SK-N-SH treated with all-trans-retinoic acid at 6 μM for 48 hours (cell line): ENCODE results near the gene INCENP.

ENCODE experiments used
- ARNTL ChIP-seq: fragments of 450-650 bp; formaldehyde crosslinking; IDR thresholded peaks from 2 replicates; pipeline ENCODE4 v1.5.0; 2020; ENCODE audit warnings: low read depth, mild to moderate bottlenecking, moderate library complexity, borderline replicate concordance
- BACH2 ChIP-seq: fragments of 250-450 bp; sonication (Bioruptor Pico); IDR thresholded peaks from 2 replicates; pipeline ENCODE4 v1.9.0; 2021; ENCODE audit warnings: mild to moderate bottlenecking, borderline replicate concordance
- ESRRG ChIP-seq: fragments of 250-450 bp; sonication (Bioruptor Pico); IDR thresholded peaks from 2 replicates; pipeline ENCODE4 v1.6.1; 2021; ENCODE audit warnings: mild to moderate bottlenecking
- OSR1 ChIP-seq: fragments of 250-450 bp; sonication (Bioruptor Pico); IDR thresholded peaks from 2 replicates; pipeline ENCODE4 v1.8.0; 2022; ENCODE audit warnings: moderate library complexity, mild to moderate bottlenecking, inconsistent platforms
- RARB ChIP-seq: fragments of 250-450 bp; sonication (Bioruptor Pico); IDR thresholded peaks from 2 replicates; pipeline ENCODE4 v1.8.0; 2021; ENCODE audit warnings: mild to moderate bottlenecking, moderate library complexity
- TOX ChIP-seq: fragments of 250-450 bp; sonication (Bioruptor Pico); IDR thresholded peaks from 2 replicates; pipeline ENCODE4 v1.8.0; 2021; ENCODE audit warnings: mild to moderate bottlenecking, moderate library complexity, borderline replicate concordance
- ZFP3 ChIP-seq: fragments of 250-450 bp; sonication (Bioruptor Pico); IDR thresholded peaks from 2 replicates; pipeline ENCODE4 v1.5.0; 2020; ENCODE audit warnings: mild to moderate bottlenecking, moderate library complexity
- ZFP30 ChIP-seq: fragments of 450-650 bp; formaldehyde crosslinking; IDR thresholded peaks from 2 replicates; pipeline ENCODE4 v1.5.0; 2022; ENCODE audit warnings: mild to moderate bottlenecking, moderate library complexity
- ZNF70 ChIP-seq: fragments of 450-650 bp; formaldehyde crosslinking; IDR thresholded peaks from 2 replicates; pipeline ENCODE4 v1.5.0; 2020; ENCODE audit warnings: mild to moderate bottlenecking, moderate library complexity
- ZNF8 ChIP-seq: fragments of 450-650 bp; formaldehyde crosslinking; IDR thresholded peaks from 2 replicates; pipeline ENCODE4 v1.5.0; 2020; ENCODE audit warnings: mild to moderate bottlenecking, moderate library complexity
- TF ChIP-seq, protein P1 (sequence below): fragments of 250-450 bp; sonication (Bioruptor Pico); IDR thresholded peaks from 2 replicates; pipeline ENCODE4 v1.5.1; 2021; ENCODE audit warnings: mild to moderate bottlenecking, moderate library complexity
- TF ChIP-seq, protein P2 (sequence below): fragments of 250-450 bp; sonication (Bioruptor Pico); IDR thresholded peaks from 2 replicates; pipeline ENCODE4 v1.5.1; 2020; ENCODE audit warnings: low read depth, mild to moderate bottlenecking, moderate library complexity
- TF ChIP-seq, protein P3 (sequence below): fragments of 250-450 bp; sonication (Bioruptor Pico); IDR thresholded peaks from 2 replicates; pipeline ENCODE4 v1.8.0; 2020; ENCODE audit warnings: mild to moderate bottlenecking, moderate library complexity, borderline replicate concordance
- TF ChIP-seq, protein P4 (sequence below): fragments of 250-450 bp; sonication (Bioruptor Pico); IDR thresholded peaks from 2 replicates; pipeline ENCODE4 v1.5.0; 2020; ENCODE audit warnings: mild to moderate bottlenecking, moderate library complexity

DNA sequence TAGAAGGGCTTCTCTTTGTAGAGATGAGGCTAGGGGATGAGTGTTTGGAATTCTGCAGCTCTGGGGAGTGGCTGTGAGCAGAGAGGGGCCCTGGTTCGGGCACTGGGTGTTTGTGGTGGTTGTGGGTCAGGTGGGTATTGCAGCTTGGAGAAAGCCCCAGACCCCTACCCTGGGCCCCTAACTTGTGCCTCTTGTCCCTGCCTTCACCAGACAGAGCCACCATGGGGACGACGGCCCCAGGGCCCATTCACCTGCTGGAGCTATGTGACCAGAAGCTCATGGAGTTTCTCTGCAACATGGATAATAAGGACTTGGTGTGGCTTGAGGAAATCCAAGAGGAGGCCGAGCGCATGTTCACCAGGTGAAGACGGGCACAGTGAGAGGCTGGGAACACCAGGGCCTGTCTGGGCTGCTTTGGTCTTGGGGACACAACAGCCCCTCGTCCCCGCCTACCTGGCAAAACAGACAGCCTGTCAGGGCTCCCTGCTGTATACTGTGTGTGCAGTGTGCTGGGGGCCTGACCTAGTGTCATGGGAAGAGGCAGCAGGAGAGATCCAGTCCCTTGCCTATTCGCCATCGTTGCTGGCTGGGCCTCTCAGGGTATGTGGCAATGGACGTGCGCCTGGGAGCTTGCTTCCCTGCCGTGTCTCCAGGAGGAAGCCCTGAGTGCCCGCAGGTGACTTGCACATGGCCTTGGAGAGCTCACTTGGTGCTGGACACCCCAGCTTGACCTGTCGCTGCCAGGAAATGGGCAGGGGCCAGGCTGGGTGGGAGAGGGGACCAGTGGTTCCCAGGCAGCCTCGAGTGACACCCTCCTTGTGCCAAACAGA is 4.3 kb downstream of the INCENP start:
- no peak for TF ChIP-seq ESRRG (CRISPR knock-in tag)
- TF ChIP-seq, protein P1, sequence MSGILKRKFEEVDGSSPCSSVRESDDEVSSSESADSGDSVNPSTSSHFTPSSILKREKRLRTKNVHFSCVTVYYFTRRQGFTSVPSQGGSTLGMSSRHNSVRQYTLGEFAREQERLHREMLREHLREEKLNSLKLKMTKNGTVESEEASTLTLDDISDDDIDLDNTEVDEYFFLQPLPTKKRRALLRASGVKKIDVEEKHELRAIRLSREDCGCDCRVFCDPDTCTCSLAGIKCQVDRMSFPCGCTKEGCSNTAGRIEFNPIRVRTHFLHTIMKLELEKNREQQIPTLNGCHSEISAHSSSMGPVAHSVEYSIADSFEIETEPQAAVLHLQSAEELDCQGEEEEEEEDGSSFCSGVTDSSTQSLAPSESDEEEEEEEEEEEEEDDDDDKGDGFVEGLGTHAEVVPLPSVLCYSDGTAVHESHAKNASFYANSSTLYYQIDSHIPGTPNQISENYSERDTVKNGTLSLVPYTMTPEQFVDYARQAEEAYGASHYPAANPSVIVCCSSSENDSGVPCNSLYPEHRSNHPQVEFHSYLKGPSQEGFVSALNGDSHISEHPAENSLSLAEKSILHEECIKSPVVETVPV (CRISPR knock-in tag) = no peak
- no peak for TF ChIP-seq ZFP30 (CRISPR knock-in tag)
- no peak for TF ChIP-seq RARB (CRISPR knock-in tag)
- TF ChIP-seq, protein P2, sequence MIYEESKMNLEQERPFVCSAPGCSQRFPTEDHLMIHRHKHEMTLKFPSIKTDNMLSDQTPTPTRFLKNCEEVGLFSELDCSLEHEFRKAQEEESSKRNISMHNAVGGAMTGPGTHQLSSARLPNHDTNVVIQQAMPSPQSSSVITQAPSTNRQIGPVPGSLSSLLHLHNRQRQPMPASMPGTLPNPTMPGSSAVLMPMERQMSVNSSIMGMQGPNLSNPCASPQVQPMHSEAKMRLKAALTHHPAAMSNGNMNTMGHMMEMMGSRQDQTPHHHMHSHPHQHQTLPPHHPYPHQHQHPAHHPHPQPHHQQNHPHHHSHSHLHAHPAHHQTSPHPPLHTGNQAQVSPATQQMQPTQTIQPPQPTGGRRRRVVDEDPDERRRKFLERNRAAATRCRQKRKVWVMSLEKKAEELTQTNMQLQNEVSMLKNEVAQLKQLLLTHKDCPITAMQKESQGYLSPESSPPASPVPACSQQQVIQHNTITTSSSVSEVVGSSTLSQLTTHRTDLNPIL (CRISPR knock-in tag) = no peak
- no peak for TF ChIP-seq BACH2 (CRISPR knock-in tag)
- TF ChIP-seq ZFP3 = no peak
- TF ChIP-seq, protein P3, sequence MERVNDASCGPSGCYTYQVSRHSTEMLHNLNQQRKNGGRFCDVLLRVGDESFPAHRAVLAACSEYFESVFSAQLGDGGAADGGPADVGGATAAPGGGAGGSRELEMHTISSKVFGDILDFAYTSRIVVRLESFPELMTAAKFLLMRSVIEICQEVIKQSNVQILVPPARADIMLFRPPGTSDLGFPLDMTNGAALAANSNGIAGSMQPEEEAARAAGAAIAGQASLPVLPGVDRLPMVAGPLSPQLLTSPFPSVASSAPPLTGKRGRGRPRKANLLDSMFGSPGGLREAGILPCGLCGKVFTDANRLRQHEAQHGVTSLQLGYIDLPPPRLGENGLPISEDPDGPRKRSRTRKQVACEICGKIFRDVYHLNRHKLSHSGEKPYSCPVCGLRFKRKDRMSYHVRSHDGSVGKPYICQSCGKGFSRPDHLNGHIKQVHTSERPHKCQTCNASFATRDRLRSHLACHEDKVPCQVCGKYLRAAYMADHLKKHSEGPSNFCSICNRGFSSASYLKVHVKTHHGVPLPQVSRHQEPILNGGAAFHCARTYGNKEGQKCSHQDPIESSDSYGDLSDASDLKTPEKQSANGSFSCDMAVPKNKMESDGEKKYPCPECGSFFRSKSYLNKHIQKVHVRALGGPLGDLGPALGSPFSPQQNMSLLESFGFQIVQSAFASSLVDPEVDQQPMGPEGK (CRISPR knock-in tag) = no peak
- no peak for TF ChIP-seq OSR1 (CRISPR knock-in tag)
- no peak for TF ChIP-seq TOX
- no peak for TF ChIP-seq ARNTL (CRISPR knock-in tag)
- TF ChIP-seq ZNF8 (CRISPR knock-in tag) = no peak
- no peak for TF ChIP-seq ZNF70 (CRISPR knock-in tag)
- TF ChIP-seq, protein P4, sequence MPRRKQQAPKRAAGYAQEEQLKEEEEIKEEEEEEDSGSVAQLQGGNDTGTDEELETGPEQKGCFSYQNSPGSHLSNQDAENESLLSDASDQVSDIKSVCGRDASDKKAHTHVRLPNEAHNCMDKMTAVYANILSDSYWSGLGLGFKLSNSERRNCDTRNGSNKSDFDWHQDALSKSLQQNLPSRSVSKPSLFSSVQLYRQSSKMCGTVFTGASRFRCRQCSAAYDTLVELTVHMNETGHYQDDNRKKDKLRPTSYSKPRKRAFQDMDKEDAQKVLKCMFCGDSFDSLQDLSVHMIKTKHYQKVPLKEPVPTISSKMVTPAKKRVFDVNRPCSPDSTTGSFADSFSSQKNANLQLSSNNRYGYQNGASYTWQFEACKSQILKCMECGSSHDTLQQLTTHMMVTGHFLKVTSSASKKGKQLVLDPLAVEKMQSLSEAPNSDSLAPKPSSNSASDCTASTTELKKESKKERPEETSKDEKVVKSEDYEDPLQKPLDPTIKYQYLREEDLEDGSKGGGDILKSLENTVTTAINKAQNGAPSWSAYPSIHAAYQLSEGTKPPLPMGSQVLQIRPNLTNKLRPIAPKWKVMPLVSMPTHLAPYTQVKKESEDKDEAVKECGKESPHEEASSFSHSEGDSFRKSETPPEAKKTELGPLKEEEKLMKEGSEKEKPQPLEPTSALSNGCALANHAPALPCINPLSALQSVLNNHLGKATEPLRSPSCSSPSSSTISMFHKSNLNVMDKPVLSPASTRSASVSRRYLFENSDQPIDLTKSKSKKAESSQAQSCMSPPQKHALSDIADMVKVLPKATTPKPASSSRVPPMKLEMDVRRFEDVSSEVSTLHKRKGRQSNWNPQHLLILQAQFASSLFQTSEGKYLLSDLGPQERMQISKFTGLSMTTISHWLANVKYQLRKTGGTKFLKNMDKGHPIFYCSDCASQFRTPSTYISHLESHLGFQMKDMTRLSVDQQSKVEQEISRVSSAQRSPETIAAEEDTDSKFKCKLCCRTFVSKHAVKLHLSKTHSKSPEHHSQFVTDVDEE (CRISPR knock-in tag) = no peak
